Measurements from ENCODE around the gene ANAPC15. TPM values are rescaled to one million over a fixed set of nuclear protein-coding genes. Genes with fewer than 3 reads are reported as not detected.
"Not testable (repeated sequence)": the region's sequence is repeated elsewhere in the genome, so short reads cannot be mapped to it uniquely, and the experiment has no call there.

The ANAPC15 gene
- total and polyA plus RNA-seq, 8 donors: 27.1 to 52.6 (median 41.0) TPM

- TF ChIP-seq, protein P1, sequence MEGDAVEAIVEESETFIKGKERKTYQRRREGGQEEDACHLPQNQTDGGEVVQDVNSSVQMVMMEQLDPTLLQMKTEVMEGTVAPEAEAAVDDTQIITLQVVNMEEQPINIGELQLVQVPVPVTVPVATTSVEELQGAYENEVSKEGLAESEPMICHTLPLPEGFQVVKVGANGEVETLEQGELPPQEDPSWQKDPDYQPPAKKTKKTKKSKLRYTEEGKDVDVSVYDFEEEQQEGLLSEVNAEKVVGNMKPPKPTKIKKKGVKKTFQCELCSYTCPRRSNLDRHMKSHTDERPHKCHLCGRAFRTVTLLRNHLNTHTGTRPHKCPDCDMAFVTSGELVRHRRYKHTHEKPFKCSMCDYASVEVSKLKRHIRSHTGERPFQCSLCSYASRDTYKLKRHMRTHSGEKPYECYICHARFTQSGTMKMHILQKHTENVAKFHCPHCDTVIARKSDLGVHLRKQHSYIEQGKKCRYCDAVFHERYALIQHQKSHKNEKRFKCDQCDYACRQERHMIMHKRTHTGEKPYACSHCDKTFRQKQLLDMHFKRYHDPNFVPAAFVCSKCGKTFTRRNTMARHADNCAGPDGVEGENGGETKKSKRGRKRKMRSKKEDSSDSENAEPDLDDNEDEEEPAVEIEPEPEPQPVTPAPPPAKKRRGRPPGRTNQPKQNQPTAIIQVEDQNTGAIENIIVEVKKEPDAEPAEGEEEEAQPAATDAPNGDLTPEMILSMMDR (IDR thresholded peaks at IDR 0.05): no peak
Observed at GRCh38 chr11:72138821-72139390, 26.4 kb upstream of the ANAPC15 start.

DNA sequence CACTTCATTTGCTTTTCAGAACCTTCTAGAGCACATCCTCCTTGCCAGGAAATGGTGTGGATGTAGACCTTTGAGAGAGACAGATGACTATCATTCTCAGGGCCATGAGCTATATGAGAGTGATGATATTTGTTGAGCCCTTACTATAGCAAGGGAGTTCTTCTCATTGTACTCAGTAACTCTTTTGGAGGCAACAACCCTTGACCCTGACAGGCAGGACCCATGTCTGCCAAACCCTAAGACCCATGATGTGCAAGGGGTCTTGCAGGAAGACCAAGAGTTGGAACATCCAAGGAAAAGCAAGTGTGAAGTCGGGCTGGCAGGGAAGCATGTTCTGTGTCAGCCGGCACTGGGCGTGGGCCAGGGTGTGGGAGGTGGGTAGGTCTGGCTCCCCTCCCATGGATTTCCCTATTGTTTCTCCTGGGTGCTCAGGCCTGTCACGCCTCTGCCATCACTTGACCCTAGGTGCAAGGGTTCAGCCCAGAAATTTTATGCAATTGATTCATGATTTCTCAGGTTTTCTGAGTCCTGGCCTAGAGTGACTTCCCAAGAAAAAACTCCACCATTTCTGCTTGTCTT, 24.3 kb upstream of the ANAPC15 start:
- Histone ChIP-seq H3K36me3 (no peaks in the 10 kb centered on the region), H3K27me3 (no peaks in the 10 kb centered on the region), H3K4me3 (peak overlapping the region in 1 of 2 donors; percentile 31), H3K9me3 (no peaks in the 10 kb centered on the region), H3K27ac (peak overlapping the region in 1 of 2 donors; percentile 89), H3K4me1 (peaks cover 0 to 38% of the 10 kb centered on the region in 2 donors)
- TF ChIP-seq, protein P1 (IDR thresholded peaks at IDR 0.05): no peak
- no peak for ATAC-seq
- intact Hi-C loops (cut with DNase I): no loop called here
- DNase-seq: peak in 1 of 4 donors; percentile 80

More at GRCh38 chr11:72138821-72139390, 26.4 kb upstream of the ANAPC15 start:
- intact Hi-C loops (cut with DNase I): no loop called here
- Histone ChIP-seq H3K36me3 (no peaks in the 10 kb centered on the region), H3K4me1 (peaks cover 0 to 33% of the 10 kb centered on the region in 2 donors), H3K4me3 (no peak overlapping the region), H3K27ac (peak overlapping the region in 1 of 2 donors; percentile 28), H3K9me3 (no peaks in the 10 kb centered on the region), H3K27me3 (no peaks in the 10 kb centered on the region)
- DNase-seq (peak in 1 of 4 donors; percentile 16), ATAC-seq (peak; percentile 29)

DNA sequence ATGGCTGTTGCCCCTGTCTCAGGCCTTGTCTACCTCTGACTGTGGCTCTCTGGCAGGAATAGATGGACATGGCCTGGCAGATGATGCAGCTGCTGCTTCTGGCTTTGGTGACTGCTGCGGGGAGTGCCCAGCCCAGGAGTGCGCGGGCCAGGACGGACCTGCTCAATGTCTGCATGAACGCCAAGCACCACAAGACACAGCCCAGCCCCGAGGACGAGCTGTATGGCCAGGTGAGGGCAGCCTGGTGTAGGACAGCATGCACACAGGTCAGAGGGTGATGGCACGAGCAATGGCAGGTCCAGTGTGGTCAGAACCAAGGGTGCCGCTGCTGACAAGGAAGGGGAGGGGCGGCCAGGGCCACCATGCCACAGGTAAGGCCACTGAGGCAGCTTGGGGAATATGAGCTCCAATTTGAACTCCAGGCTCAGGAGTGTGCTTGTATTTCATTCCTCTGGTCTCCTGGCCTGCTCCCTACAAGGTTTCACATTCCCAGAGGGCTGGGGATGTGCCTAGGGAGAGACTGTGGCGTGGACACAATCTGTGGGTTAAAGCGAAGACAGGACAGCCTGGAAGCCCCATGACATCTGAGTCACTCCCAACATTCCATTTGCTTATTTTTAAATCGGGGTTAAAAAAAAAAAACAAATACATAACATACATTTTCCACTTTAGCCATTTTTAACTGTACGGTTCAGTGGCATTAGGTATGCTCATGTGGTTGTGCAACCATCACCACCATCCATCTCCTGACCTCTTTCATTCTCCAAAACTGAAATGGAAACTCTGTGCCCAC, 23.6 kb upstream of the ANAPC15 start:
- TF ChIP-seq, protein P1 (IDR thresholded peaks at IDR 0.05): no peak
- peak; percentile 10 for ATAC-seq
- H3K4me3 ChIP-seq: peak overlapping the region in 1 of 2 donors; percentile 31

GRCh38 chr11:72135473-72135872, 23.0 kb upstream of the ANAPC15 start, which contains the start of gene FOLR3:
Gene FOLR3 (plus strand): TSS chr11:72135725. CDS start chr11:72135953, 228 bp downstream.
- DNase-seq (peak in 1 of 4 donors; percentile 66), ATAC-seq (peak; percentile 38)
- intact Hi-C loops (cut with DNase I); H3K9me3 ChIP-seq; H3K36me3 ChIP-seq; H3K27me3 ChIP-seq: not testable (repeated sequence)
- Histone ChIP-seq H3K4me1 (peaks cover 0 to 38% of the 10 kb centered on the region in 2 donors), H3K27ac (peak within 1 kb of the TSS in 1 of 2 donors; percentile 89), H3K4me3 (peak within 1 kb of the TSS in 1 of 2 donors; percentile 31)

More for the DNA sequence above, 23.6 kb upstream of the ANAPC15 start:
- DNase-seq: peak in 1 of 4 donors; percentile 58
- intact Hi-C loops (cut with DNase I): no loop called here
- no peaks in the 10 kb centered on the region for H3K9me3 ChIP-seq
- H3K27ac ChIP-seq: peak overlapping the region in 1 of 2 donors; percentile 89
- H3K4me1 ChIP-seq: peaks cover 0 to 38% of the 10 kb centered on the region in 2 donors
- H3K27me3 ChIP-seq: no peaks in the 10 kb centered on the region
- H3K36me3 ChIP-seq: no peaks in the 10 kb centered on the region

DNA sequence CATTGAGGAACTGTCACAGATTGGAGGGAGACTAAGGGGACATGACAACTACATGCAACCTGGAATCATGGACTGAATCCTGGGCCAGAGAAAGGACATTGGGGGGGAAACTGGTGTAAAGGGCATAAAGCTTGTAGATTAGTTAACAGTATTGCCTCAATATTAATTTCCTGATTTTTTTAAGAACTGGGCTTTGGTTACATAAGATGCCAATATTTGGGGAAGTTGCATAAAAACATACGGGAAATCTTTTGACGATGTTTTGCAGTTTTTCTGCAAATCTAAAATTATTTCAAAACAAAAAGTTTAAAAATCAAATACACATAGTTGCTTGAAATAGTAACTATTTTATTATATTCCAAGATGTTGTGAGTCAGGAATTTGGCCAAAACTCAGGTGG, 20.2 kb upstream of the ANAPC15 start:
- DNase-seq (no peak), ATAC-seq (no peak)
- no peaks in the 10 kb centered on the region for H3K27me3 ChIP-seq
- peak overlapping the region in 1 of 2 donors; percentile 89 for H3K27ac ChIP-seq
- TF ChIP-seq, protein P1 (IDR thresholded peaks at IDR 0.05): no peak
- H3K9me3 ChIP-seq: peaks cover 0 to 6% of the 10 kb centered on the region in 2 donors
- H3K36me3 ChIP-seq: no peaks in the 10 kb centered on the region
- no peak overlapping the region for H3K4me3 ChIP-seq
- intact Hi-C loops (cut with DNase I): no loop called here
- H3K4me1 ChIP-seq: peaks cover 0 to 31% of the 10 kb centered on the region in 2 donors

Data from left lung (tissue), 10 donors.